CD4-positive, alpha-beta T cell treated with Interleukin-15 for 1 hour (primary cell): Measurements from ENCODE around the gene EGFL7.

Experiments used
- DNase-seq: peaks from one replicate; pipeline ENCODE4 v3.0.0-alpha.2; 2020

EGFL7 gene

GRCh38 chr9:136675477-136676296, 13.0 kb downstream of the EGFL7 start:
- no peak for DNase-seq

- DNase-seq, result no peak
Measured at GRCh38 chr9:136676297-136676794, 13.6 kb downstream of the EGFL7 start.

GRCh38 chr9:136676920-136677686, 14.4 kb downstream of the EGFL7 start:
- no peak for DNase-seq

- DNase-seq, result no peak
Measured at GRCh38 chr9:136678034-136678433, 15.3 kb downstream of the EGFL7 start.

GRCh38 chr9:136678624-136679023, 15.9 kb downstream of the EGFL7 start:
- DNase-seq, result no peak

GRCh38 chr9:136679431-136679941, 16.8 kb downstream of the EGFL7 start:
- peak; percentile 50 for DNase-seq

GRCh38 chr9:136681029-136681428, 18.3 kb downstream of the EGFL7 start:
- no peak for DNase-seq

- DNase-seq, result no peak
Measured at GRCh38 chr9:136681945-136682699, 19.4 kb downstream of the EGFL7 start.

- DNase-seq, result no peak
Measured at GRCh38 chr9:136682710-136683109, 20.0 kb downstream of the EGFL7 start.

- no peak for DNase-seq
Measured at GRCh38 chr9:136683173-136683745, 20.5 kb downstream of the EGFL7 start.

- DNase-seq, result no peak
Measured at GRCh38 chr9:136683755-136684154, 21.0 kb downstream of the EGFL7 start.

GRCh38 chr9:136684339-136684738, 21.6 kb downstream of the EGFL7 start:
- no peak for DNase-seq

- DNase-seq, result no peak
Measured at GRCh38 chr9:136684799-136685198, 22.1 kb downstream of the EGFL7 start.

- no peak for DNase-seq
Measured at GRCh38 chr9:136685216-136685615, 22.5 kb downstream of the EGFL7 start.

- DNase-seq, result no peak
Measured at GRCh38 chr9:136685790-136686533, 23.2 kb downstream of the EGFL7 start.

- DNase-seq, result no peak
Measured at GRCh38 chr9:136686534-136686793, 23.7 kb downstream of the EGFL7 start.

GRCh38 chr9:136686794-136687711, 24.3 kb downstream of the EGFL7 start, which contains the start of gene AGPAT2:
AGPAT2 (minus strand) TSS chr9:136687457; CDS start chr9:136687357, 100 bp downstream.
- peak; percentile 75 for DNase-seq

GRCh38 chr9:136687721-136688223, 25.1 kb downstream of the EGFL7 start:
- DNase-seq, result no peak

- no peak for DNase-seq
Measured at GRCh38 chr9:136688274-136689107, 25.8 kb downstream of the EGFL7 start.

GRCh38 chr9:136689108-136689460, 26.4 kb downstream of the EGFL7 start:
- DNase-seq, result no peak
